Stimulated activated CD8-positive, alpha-beta memory T cell treated with anti-CD3 and anti-CD28 coated beads, Interleukin-12 subunit alpha, Interleukin-12 subunit beta, amount 100 ng/mL, for 24 hours (primary cell): ENCODE results near the gene OR2D2.
"Not testable (repeated sequence)": the region's sequence is repeated elsewhere in the genome, so short reads cannot be mapped to it uniquely, and the experiment has no call there.

Experiments used
- DNase-seq: peaks from one replicate; pipeline ENCODE4 v3.0.0-alpha.2; 2020; ENCODE audit errors: extremely low read depth

OR2D2 gene, protein sequence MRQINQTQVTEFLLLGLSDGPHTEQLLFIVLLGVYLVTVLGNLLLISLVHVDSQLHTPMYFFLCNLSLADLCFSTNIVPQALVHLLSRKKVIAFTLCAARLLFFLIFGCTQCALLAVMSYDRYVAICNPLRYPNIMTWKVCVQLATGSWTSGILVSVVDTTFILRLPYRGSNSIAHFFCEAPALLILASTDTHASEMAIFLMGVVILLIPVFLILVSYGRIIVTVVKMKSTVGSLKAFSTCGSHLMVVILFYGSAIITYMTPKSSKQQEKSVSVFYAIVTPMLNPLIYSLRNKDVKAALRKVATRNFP

DNA sequence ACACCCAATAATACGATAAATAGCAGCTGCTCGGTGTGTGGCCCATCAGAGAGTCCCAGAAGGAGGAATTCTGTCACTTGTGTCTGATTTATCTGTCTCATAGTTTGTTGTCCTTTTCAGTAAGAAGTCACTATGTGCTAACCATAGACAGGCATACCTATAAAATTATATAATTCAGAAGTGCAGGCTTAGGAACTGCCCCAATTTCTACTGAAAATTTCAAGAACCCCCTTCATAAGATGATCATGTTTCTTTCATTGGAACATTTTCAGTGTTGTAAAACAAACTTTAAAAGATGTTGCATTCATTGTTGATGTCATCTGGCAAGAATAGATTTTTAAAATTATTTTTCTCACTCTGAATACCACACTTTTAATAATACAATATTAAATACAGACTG, at the start of gene OR2D2:
OR2D2 (minus strand) TSS at position 101 of the 400 bp plus-strand sequence; CDS start at position 101, 0 bp downstream.
- DNase-seq, result no peak

DNA sequence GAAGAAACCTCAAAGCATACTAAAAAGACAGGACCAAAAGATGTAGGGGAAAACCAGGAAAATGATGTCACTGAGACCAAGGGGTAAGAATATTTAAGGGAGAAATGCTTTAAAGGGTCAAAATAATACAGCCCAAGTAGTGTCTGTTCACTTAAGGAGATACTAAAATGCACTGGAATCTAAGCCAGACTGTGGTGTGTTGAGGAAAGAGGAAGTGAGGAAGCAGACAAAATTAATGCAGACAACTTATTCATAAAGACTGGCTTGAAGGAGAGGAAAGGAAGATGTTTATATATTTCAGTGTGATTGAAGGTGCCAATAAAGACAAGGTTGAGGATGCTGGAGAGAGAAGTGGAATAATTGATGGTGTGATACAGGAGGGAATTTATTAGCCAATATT, 49.7 kb upstream of the OR2D2 start:
- no peak for DNase-seq

DNA sequence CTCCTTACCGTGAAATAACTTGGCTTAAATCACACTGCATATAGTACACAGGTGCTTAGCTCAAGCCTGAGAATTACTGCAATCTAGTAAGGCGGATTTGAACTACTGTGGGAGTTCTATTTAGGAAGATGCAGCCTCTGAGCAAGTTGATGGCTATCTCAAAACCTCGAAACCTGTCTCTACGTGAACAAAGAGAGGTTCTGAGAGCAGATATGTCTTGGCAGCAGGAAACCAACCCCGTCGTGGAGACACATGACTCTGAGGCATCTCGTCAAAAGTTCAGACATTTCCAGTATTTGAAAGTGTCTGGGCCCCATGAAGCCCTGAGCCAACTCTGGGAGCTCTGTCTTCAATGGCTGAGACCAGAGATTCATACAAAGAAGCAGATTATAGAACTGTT, 39.8 kb upstream of the OR2D2 start:
- DNase-seq, result no peak

DNA sequence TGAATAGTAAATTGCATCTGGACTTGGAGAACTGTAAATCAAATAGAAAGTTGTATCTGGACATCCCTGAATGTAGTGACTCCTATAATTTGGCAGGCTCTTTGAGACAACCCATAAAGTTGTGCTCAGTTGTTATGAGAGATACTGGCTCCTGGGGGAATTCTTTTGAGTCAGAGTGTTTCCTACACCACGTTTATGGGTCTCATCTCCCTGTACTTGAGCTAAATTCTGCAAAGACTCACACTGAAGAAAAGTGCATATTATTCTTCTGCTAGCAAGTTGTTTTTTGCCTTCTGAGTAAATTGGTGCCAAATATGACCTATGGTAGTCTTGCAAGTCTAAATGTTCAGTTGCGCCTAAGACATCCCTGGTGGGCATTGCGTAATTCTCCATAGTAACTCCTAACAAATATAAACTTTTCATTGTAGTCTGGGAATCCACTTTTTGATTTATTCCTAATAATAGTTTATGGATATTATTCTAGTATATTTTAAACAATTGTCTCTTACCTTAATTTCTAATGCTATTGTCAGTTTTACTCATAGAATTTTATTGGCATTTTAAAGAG, 38.9 kb upstream of the OR2D2 start:
- no peak for DNase-seq

DNA sequence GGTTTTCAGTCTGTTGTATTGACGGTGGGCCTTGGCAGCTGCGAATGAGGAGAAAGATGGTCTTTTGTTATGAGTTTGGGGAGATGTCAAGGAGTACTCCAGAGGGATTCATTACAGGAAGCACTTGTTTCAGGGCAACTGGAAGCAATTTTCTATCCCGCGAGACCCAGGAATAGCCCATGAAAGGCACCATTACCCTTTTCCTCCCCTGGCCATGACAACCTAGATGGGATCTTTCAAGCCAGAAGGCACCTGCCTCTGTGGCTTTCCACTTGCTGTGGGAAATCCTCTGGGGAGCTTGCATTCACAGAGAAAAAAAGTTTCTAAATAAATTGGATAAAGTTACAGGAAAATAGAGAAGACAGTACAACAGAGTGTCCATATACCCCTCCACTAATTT, 36.6 kb upstream of the OR2D2 start:
- DNase-seq, result no peak

DNA sequence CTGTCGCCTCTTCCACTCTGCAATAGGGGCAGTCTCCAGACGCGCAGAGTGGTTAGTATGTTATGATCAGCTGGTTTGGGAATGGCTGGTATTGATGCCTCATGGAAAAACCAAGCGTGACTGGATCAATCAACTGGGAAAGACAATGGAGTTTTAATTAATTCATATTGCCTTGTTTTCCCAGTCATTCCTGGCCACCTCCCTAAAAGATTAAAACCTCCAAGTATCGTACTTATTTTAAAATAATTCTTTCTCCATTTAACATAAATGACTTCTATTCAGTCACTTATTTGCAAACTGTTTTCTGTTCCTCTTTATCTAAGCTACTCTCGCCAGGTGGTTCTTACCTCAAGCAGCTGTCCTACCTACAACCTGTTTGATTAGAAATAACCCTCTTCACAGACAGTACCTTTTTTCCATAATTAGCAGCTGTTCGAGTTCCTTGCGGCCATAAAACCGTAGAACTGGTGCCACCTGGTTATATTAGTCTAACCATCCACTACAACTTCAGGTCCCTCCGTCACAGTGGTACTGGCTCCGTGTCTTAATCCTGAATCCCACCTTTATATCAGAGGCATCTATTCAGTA, 34.8 kb upstream of the OR2D2 start:
- no peak for DNase-seq

DNA sequence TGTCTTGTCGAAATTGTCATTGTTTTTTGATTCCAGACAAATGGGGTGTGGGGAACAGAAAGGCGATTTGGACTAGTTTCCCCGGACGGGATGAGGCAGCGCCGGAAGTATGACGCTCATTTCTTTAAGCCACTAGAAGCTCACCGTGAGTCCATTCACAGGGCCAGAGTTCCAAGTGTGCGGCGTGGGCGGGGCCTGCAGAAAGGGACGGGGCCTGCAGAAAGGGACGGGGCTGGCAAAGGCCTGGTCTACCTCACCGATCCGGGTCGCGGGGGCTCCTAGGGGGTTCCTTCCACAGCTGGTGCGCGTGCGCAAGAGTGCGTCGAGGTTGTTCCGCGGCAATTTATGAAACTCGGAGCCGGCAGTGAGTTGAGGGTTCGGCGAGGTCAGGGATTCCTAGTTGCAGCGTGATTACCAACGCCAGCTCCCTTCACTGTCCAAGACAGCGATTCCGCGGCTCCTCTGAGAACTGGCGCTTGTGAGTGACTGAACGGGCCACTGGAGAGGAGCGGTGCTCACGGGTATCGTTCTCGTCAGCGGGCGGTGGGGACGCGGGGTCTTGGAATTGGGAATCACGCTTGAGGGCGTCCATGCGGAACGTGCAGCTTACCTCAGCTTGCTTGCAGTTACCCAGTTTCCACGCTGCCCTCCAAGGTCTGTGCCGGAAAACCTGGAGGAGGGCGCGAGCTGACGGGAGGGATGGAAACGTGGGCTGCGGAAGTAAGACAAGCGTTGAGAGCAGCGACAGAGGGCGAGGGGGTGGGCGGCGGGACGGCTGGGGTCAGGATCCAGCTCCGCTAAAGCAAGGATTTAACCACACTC, 34.1 kb upstream of the OR2D2 start, which contains the start of gene ZNF215:
ZNF215 (plus strand) TSS at position 219 of the 822 bp plus-strand sequence. CDS start 5,847 bp downstream, outside the sequence.
- no peak for DNase-seq

DNA sequence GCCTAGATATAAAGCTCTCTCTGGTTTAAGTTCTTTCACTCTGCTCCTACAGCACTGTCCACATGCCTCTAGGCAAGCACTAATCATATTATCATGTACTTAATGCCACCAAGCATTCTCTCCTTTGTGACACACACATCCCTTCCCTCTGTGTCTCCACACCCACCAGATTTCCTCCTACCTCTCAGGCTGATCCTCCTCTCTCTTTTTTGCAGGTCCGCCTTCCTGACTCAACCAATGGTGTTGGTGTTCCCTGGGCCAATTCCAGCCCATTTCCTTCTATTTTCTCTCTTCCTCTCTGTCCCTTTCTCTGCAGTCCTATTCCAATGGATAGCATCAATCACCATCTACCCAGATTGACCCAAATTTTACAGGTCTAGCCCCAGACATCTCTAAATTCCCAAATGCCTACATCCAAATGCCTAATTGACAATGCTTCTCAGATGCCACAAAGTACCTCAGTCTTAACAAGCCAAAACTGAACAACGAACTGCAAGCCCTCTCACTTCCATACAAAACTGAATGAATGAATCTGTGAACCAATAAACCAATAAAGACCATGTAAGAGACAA, 33.4 kb upstream of the OR2D2 start:
- DNase-seq, result no peak

DNA sequence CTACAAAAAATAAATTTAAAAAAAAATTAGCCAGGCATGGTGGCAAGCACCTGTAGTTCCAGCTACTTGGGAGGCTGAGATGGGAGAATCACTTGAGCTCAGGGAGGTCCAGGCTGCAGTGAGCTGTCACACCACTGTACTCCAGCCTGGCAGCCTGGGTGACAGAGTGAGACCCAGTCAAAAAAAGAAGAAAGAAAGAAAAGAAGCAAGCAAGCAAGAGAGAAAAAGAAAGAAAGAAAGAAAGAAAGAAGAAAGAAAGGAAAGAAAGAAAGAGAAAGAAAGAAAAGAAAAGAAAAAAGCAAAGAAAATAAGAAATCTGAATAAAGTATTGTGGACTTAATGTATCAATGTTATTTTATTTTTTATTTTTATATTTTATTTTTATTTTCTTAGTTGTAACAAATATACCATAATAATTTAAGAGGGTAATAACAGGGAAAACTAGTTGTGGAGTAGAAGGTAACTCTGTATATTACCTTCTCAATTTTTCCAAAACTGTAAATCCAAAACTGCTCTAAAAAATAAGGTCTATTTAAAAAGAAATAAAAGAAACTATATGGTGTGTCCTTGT, 32.8 kb upstream of the OR2D2 start:
- DNase-seq, result no peak

DNA sequence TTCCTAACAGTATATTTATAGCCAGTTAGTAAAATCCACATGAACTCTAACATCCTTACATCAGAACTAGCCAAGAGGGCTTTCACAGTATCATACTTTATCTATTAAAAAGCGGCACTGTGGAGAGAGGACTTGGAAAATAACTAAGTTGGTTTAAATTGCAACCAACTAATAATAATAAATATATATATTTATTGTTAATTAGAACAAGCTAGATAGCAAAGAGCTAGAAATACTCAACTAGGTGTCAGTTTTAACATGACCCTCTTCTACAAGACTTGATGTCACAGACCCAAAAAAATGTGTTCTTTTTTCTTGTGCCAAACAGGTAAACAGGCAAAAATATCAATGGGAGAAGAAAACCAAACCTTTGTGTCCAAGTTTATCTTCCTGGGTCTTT, 28.4 kb upstream of the OR2D2 start, which contains the start of gene OR2D3:
OR2D3 (plus strand) TSS at position 301 of the 400 bp plus-strand sequence; CDS start at position 301, 0 bp downstream.
- DNase-seq, result no peak

DNA sequence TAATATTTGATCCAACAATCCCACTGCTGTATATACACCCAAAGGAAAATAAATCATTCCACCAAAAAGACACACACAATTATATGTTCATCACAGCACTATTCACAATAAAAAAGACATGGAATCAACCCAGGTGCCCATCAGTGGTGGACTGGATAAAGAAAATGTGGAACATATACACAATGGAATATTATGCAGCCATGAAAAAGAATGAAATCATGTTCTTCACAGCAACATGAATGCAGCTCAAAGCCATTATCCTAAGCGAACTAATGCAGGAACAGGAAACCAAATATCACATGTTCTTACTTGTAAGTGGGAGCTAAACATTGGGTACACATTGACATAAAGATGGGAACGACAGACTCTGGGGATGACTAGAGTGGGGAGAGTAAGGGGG, 27.4 kb upstream of the OR2D2 start:
- DNase-seq, result no peak

DNA sequence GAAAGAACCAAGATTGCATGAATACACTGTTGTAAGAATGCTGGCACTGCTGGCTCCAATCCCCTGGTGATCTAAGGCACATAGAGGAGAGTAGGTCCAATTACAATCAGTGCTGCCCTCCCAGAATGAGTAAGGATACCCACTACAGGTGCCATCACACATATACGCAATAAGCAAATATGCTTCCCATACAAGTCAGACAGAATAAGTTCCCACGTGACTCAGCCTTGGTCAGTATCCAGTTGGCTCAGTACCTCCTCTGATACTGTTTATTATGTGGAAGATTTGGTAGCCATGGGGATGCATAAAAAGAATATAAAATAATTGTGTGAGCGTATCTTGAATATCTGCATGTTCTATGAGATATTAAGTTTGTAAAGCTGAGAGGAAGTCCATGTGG, 19.6 kb upstream of the OR2D2 start:
- no peak for DNase-seq

DNA sequence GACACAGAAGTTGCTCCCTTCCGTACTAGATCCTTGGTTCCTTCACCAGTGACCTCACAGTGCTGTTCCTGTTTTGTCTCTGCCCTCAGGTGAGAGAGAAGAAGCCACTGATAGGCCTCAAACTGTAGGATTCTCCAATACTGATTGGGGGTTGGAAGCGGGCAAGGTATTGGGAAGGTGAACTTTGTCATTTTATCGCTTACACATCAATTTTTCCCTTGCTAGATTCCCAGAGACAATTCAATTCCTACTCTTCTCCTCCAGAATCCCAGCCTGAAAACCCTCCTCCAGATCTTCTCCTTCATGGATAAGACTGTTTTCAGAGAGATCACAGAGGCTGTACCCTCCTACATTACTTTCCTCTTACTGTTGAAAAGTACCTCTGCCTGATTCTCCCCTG, 19.1 kb upstream of the OR2D2 start:
- no peak for DNase-seq

DNA sequence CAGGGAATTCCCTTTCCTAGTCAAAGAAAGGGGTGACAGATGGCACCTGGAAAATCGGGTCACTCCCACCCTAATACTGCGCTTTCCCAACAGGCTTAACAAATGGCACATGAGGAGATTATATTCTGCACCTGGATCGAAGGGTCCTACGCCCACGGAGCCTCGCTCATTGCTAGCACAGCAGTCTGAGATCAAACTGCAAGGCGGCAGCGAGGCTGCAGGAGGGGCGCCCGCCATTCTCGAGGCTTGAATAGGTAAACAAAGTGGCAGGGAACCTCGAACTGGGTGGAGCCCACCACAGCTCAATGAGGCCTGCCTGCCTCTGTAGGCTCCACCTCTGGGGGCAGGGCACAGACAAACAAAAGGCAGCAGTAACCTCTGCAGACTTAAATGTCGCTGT, 12.5 kb upstream of the OR2D2 start:
- DNase-seq, result not testable (repeated sequence)

DNA sequence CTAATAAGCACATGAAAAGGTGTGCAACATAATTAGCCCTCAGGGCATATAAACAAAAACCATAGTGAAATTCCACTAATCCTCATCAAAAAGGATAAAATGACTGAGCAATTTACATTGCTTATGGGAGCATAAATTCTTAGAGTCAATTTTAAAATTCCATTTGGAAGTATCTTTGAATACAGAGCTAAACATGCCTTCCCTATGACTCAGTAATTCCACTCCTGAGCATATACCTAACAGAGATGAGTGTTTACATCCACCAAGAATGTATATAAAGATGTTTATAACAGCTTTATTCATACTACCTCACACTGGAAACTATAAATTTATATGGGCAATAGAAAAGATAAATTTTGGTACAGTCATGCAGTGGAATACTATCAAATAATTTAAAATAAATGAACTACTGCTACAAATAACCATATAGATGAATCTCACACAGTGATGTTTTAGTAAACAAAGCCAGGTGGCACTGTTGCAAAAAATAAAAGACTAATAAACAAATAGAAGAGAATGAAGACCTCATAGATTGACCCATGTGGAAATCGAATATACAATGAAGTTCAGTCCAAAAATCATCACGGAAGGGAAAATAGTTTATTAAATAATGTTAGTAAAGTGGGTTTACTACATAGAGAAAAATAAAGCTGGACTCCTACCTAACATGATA, 8.2 kb upstream of the OR2D2 start:
- DNase-seq, result no peak

DNA sequence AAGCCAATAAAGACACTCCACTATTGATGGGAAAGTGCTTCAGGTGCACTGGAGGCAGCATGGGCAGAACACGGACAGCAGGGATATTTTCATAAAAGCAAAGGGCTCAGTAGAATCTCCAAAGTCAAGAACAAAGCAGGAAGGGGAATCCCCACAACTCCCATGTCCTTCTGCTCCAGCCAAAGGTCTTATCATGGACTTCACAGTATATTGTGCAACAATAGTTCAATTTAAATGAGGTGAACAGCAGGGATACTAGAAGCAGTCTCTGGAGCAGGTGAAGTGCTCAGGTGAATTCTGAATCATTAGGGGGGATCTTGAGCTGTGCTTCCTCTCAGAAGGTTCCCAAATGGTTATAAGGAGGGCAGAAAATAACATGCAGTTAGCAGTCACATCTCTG, 6.6 kb upstream of the OR2D2 start:
- no peak for DNase-seq

DNA sequence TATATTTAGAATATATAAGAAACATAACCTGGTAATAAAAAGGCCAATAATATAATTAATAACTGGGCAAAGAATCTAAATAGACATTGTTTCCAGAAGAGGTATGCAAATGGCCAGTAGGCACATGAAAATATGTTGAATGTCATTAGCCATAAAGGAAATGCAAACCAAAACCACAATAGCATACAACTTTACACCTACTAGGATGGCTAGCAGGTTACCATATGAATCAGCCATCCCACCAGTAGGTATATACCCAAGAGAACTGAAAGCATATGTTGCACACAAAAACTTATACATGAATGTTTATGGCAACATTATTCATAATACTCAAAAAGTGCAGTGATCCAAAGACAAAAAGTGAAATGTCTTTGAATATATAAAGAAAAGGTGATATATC, 2.7 kb upstream of the OR2D2 start:
- DNase-seq, result no peak

DNA sequence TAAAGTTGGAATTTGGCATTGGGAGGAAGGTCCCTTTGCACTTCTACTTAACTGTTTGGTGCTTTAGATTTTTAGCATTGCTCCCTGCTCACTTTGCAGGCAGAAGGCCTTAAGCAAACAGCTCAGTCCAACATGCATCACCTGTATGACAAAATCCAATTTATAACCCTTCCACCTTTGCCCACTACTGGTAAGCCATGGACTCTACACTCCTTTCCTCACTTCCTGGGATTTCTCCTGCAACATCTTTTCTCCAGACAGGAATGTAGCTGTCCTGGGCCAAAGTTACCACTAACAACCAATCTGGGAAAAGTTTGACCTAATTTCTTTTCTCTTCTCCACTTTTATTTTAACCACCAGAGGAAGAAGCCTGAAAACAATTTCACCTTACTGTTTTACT, 1.8 kb upstream of the OR2D2 start:
- DNase-seq, result no peak

DNA sequence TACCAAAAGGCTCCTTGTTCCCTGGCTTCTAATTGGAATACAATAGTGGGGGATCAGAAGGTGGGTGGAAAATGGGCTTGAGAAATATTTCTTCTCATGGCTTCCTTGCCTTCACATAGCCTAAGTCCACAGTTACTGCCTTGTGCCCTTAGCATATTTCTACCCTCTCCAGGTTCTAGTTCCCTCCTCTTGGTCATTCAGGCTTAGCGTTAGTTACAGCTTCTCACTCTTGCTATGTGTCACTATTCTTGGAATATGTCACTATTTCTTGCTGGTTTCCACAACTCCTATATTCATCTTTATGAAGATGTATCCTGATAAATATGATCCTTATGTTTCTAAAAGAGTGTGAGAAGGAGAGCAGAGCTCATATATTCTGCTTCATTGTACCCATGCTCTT, 2.5 kb downstream of the OR2D2 start:
- DNase-seq, result no peak

DNA sequence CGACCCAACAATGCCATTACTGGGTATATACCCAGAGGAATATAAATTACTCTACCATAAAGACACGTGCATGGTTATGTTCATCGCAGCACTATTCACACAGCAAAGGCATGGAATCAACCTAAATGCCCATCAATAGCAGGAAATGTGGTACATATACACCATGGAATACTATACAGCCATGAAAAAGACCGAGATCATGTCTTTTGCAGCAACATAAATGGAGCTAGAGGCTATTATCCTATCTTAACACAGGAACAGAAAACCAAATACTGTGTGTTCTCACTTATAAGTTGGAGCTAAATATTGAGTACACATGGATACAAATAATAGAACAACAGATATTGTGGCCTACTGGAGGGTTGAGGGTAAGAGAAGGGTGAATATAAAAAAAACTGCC, 3.5 kb downstream of the OR2D2 start:
- DNase-seq, result no peak

DNA sequence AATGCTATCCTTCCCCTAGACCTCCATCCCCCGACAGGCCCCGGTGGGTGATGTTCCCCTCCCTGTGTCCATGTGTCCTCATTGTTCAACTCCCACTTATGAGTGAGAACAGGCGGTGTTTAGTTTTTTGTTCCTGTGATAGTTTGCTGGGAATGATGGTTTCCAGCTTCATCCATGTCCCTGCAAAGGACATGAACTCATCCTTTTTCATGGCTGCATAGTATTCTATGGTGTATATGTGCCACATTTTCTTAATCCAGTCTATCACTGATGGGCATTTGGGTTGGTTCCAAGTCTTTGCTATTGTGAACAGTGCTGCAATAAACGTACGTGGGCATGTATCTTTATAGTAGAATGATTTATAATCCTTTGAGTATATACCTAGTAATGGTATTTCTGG, 4.6 kb downstream of the OR2D2 start:
- DNase-seq, result not testable (repeated sequence)
